SW 1271 (cell line): ENCODE data around the gene TUBGCP2.

Source experiments
- DNase-seq, 2 experiments: peaks; one replicate each; lab custom pipeline; 2025; lab: John Stamatoyannopoulos, UW

Gene TUBGCP2

DNA sequence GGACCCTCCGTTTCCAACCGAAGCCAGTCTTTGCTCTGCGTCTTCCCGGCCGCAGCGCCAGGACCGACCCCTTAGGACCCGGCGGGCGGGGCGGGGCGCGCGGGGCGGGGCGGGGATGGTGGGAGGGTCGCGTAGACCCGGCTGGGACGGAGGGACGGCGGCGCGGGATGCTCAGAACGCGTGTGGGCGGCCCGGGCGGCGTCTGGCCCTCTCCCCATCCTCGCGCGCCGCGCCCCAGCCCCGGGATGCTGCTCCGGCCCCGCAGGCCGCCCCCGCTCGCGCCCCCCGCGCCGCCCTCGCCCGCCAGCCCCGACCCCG is 78.7 kb downstream of the TUBGCP2 start, which contains the start of gene UTF1:
TSS of gene UTF1 (plus strand) at position 174 of the 318 bp plus-strand sequence. CDS start at position 246, 72 bp downstream.
- DNase-seq = no peak

DNA sequence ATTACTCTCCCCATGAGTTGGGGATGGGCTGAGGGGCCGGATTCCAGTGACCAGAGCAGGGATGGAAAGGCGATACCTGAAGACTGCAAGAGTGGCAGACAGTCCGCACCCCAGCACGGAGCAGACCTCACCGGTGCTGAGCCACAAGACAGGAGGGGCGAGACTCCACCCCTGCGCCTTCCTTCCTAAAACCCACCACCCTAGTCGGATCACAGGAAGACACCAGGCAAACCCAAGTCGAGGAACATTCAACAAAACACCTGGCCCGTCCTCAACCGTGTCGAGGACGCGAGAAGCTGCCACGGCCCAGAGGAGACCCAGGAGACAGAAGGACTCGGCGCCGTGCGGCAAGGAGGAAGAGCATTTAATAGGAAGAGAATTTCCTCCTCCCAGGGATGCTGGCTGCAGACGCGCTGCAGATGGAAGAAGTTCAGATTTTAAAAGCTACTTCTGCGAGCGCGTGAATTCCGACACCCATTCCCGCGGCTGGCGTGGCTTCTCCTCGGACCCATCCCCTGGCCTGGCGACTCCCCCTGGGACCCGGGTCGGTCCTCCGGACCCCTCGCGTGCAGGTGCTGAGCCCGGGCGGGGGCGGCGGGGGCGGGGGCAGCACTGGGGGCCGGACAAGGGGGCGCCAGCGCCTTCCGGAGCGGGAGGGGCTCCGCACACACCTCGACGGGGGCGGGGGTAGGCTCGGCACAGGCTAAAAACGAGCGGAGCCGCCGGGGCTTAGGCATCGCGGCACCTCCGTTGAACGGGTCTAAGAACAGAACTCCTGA is 79.2 kb downstream of the TUBGCP2 start:
- no peak for DNase-seq
